Measurements from ENCODE around the gene ARVCF. TPM values are rescaled to one million over a fixed set of nuclear protein-coding genes. Genes with fewer than 3 reads are reported as not detected.

Gene ARVCF
- total and polyA plus RNA-seq, 7 donors, result 3.6 to 28.0 (median 8.7) TPM

DNA sequence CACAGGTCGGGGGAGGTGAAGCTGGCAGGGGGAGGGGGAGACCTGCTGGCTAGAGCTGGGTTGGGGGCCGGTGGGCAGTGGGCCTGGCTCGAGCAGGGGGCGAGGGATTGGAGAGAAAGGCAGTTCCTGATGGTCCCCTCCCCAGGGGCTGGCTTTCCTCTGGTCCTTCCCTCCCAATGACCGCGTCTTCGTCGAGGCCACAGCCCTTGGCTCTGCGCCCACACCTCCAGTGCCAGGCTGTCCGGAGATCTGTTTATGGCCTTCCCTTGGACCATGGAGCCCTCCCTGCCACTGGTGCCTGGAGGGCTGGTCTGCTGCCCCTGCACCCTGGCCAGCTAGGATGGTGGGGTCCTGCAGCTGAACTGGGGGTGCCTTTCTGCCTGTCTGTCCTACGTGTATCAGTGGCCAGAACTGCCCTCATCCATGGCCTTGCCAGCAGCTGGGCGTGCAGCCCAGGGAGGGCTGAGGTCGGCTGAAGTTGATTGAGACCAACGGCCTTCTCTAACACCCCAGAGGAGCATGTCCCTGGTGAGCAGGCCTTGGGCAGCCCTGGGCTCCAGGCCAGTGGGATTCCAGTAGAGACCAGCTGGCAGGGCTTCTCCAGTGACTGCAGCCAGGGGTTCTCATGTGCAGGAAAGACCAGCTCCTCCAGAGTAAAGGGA lies 16.6 kb upstream of the ARVCF start:
- TF ChIP-seq CTCF (IDR thresholded peaks at IDR 0.05), result no peak
- H3K4me1 ChIP-seq, result peaks cover 32% of the 10 kb centered on the region
- no peak overlapping the region for H3K4me3 ChIP-seq
- DNase-seq (peak; percentile 61 to 81), ATAC-seq (peak; percentile 74 to 88 (median 80))
- peak overlapping the region; percentile 74 for H3K27ac ChIP-seq
- no peaks in the 10 kb centered on the region for H3K27me3 ChIP-seq (ENCODE audit: insufficient read depth in 3 of 3, low read length in 2 of 3)
- 27 to 39% (median 37%) methylated on average over 10 to 14 of the region's 14 CpGs for WGBS, 3 donors
- peaks cover 0 to 25% of the 10 kb centered on the region in 2 donors for H3K36me3 ChIP-seq (ENCODE audit: insufficient read depth in 1 of 2, low read depth in 1 of 2)
- intact Hi-C loops (cut with DNase I), result no loop called here
- no peaks in the 10 kb centered on the region for H3K9me3 ChIP-seq

- Histone ChIP-seq H3K4me1 (peaks cover 33% of the 10 kb centered on the region), H3K9me3 (no peaks in the 10 kb centered on the region), H3K36me3 (ENCODE audit: insufficient read depth in 1 of 2, low read depth in 1 of 2) (peaks cover 0 to 18% of the 10 kb centered on the region in 2 donors), H3K4me3 (no peak overlapping the region), H3K27me3 (ENCODE audit: insufficient read depth in 3 of 3, low read length in 2 of 3) (no peaks in the 10 kb centered on the region), H3K27ac (peak overlapping the region; percentile 74)
- intact Hi-C loops (cut with DNase I), result no loop called here
- no peak for DNase-seq
- no peak for TF ChIP-seq CTCF (IDR thresholded peaks at IDR 0.05)
- 85 to 89% (median 86%) methylated on average over 7 of the region's 7 CpGs for WGBS, 3 donors
- ATAC-seq, result peak in 1 of 4 donors; percentile 10
These were observed 15.9 kb upstream of the ARVCF start for GRCh38 chr22:20032407-20032991.

GRCh38 chr22:20031732-20032406 lies 15.2 kb upstream of the ARVCF start:
- WGBS, 3 donors, result 88% methylated on average over 16 of the region's 16 CpGs
- TF ChIP-seq CTCF (IDR thresholded peaks at IDR 0.05), result no peak
- DNase-seq, result no peak
- intact Hi-C loops (cut with DNase I), result no loop called here
- Histone ChIP-seq H3K9me3 (no peaks in the 10 kb centered on the region), H3K36me3 (ENCODE audit: insufficient read depth in 1 of 2, low read depth in 1 of 2) (peaks cover 0 to 12% of the 10 kb centered on the region in 2 donors), H3K27me3 (ENCODE audit: insufficient read depth in 3 of 3, low read length in 2 of 3) (no peaks in the 10 kb centered on the region), H3K27ac (no peak overlapping the region), H3K4me1 (peaks cover 33% of the 10 kb centered on the region), H3K4me3 (no peak overlapping the region)
- ATAC-seq, result no peak

GRCh38 chr22:20029550-20030225 lies 13.1 kb upstream of the ARVCF start:
- no peak overlapping the region for H3K4me3 ChIP-seq
- TF ChIP-seq CTCF (IDR thresholded peaks at IDR 0.05), result no peak
- no peaks in the 10 kb centered on the region for H3K27me3 ChIP-seq (ENCODE audit: insufficient read depth in 3 of 3, low read length in 2 of 3)
- DNase-seq (no peak), ATAC-seq (peak in 1 of 4 donors; percentile 5)
- H3K36me3 ChIP-seq (ENCODE audit: insufficient read depth in 1 of 2, low read depth in 1 of 2), result peaks cover 0 to 5% of the 10 kb centered on the region in 2 donors
- peaks cover 33% of the 10 kb centered on the region for H3K4me1 ChIP-seq
- intact Hi-C loops (cut with DNase I), result no loop called here
- H3K9me3 ChIP-seq, result no peaks in the 10 kb centered on the region
- no peak overlapping the region for H3K27ac ChIP-seq
- 84 to 86% (median 86%) methylated on average over 9 of the region's 9 CpGs for WGBS, 3 donors

All from psoas muscle (tissue), 8 donors.